ENCODE results near the gene PLIN1.

The PLIN1 gene

GRCh38 chr15:89672221-89673164, 6.7 kb downstream of the PLIN1 start:
- no peak for DNase-seq (ENCODE audit: low read depth in 3 of 3, low spot score in 1 of 3)

GRCh38 chr15:89671687-89672086, 7.5 kb downstream of the PLIN1 start:
- DNase-seq (ENCODE audit: low read depth in 3 of 3, low spot score in 1 of 3) = no peak

GRCh38 chr15:89670971-89671560, 8.1 kb downstream of the PLIN1 start:
- no peak for DNase-seq (ENCODE audit: low read depth in 3 of 3, low spot score in 1 of 3)

GRCh38 chr15:89669941-89670340, 9.2 kb downstream of the PLIN1 start:
- DNase-seq (ENCODE audit: low read depth in 3 of 3, low spot score in 1 of 3) = no peak

- no peak for DNase-seq (ENCODE audit: low read depth in 3 of 3, low spot score in 1 of 3)
Observed at GRCh38 chr15:89669309-89669865, 9.8 kb downstream of the PLIN1 start.

- DNase-seq (ENCODE audit: low read depth in 3 of 3, low spot score in 1 of 3) = no peak
Observed at GRCh38 chr15:89668171-89668570, 11.0 kb downstream of the PLIN1 start.

- no peak for DNase-seq (ENCODE audit: low read depth in 3 of 3, low spot score in 1 of 3)
Observed at GRCh38 chr15:89667706-89667960, 11.5 kb downstream of the PLIN1 start.

- no peak for DNase-seq (ENCODE audit: low read depth in 3 of 3, low spot score in 1 of 3)
Observed at GRCh38 chr15:89666858-89667705, 12.1 kb downstream of the PLIN1 start.

GRCh38 chr15:89666184-89666857, 12.8 kb downstream of the PLIN1 start:
- no peak for DNase-seq (ENCODE audit: low read depth in 3 of 3, low spot score in 1 of 3)

GRCh38 chr15:89665449-89666181, 13.6 kb downstream of the PLIN1 start:
- no peak for DNase-seq (ENCODE audit: low read depth in 3 of 3, low spot score in 1 of 3)

- no peak for DNase-seq (ENCODE audit: low read depth in 3 of 3, low spot score in 1 of 3)
Observed at GRCh38 chr15:89664441-89665350, 14.5 kb downstream of the PLIN1 start.

GRCh38 chr15:89662893-89663626, 16.1 kb downstream of the PLIN1 start:
- DNase-seq (ENCODE audit: low read depth in 3 of 3, low spot score in 1 of 3) = no peak

GRCh38 chr15:89660556-89660955, 18.6 kb downstream of the PLIN1 start:
- DNase-seq (ENCODE audit: low read depth in 3 of 3, low spot score in 1 of 3) = no peak

GRCh38 chr15:89659295-89659694, 19.9 kb downstream of the PLIN1 start:
- DNase-seq (ENCODE audit: low read depth in 3 of 3, low spot score in 1 of 3) = no peak

- DNase-seq (ENCODE audit: low read depth in 3 of 3, low spot score in 1 of 3) = no peak
Observed at GRCh38 chr15:89657686-89658200, 21.4 kb downstream of the PLIN1 start.

GRCh38 chr15:89656116-89656815, 22.9 kb downstream of the PLIN1 start:
- DNase-seq (ENCODE audit: low read depth in 3 of 3, low spot score in 1 of 3) = no peak

GRCh38 chr15:89654847-89655805, 24.0 kb downstream of the PLIN1 start, which contains the start of gene KIF7:
KIF7 (minus strand) TSS chr15:89655467; CDS start chr15:89652930, 2,537 bp downstream.
- DNase-seq (ENCODE audit: low read depth in 3 of 3, low spot score in 1 of 3) = no peak
